Measurements from ENCODE around the gene FGFRL1.

The FGFRL1 gene

DNA sequence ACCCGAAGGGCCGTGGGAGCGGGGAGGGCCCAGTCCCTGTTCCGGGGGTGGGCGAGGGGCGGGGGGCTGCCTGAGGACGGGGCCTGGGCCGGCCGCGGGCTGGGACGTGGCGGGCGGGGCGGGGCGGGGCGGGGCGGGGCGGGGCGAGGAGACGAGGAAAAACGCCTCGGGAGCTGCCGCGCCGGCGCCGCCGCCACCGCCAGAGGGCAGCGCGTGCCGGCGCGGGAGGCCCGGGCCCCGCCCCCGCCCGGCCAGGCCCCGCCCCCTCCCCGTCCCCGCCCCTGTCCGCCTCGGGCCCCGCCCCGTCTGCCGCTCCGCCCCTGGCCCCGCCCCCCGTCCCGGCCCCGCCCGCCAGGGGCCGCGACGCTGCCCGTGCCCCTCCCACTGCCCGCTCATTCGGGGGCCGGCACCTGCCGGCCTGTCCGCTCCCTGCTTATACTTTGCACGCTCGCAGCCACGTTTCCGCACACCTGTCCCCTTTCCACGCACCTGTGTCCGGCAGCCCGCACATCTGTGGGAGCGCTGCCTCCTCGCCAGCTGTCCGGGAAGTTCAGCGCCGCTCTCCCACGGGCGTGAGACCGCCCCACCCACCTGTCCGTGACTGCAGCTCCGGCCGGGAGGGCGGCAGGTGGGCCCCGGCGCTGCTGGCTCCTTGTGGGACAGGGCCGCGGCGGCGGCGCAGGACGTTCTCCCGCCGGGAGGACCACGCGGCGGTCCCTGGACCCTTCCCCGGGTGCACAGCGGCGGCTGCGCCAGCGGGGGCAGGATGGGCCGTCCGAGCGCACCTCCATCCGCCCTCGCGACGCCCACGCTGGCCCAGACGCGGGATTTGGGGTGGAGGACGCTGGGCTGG lies 1.7 kb upstream of the FGFRL1 start:
- peak; percentile 68 for DNase-seq

- DNase-seq: peak; percentile 69
Observed at GRCh38 chr4:1010395-1011021, 918 bp upstream of the FGFRL1 start.

DNA sequence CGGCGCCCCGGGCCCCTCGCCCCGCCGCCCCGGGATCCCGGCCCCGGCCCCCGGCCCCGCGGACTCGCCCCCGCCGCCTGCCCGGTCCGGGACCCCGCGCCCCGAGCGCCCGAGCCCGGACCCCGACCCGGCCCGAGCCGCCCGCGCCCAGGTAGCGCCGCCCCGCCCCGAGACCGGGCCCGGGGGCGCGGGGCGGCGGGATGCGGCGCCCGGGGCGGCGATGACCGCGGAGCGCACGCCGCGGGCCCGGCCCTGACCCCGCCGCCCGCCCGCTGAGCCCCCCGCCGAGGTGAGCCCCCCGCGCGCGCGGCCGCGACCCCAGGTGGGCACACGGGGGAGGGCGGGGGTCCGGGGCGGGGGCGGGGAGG lies 224 bp downstream of the FGFRL1 start:
- no peak for DNase-seq

GRCh38 chr4:1012034-1012739 lies 761 bp downstream of the FGFRL1 start:
- peak; percentile 13 for DNase-seq

- DNase-seq: no peak
Observed at GRCh38 chr4:1013225-1014073, 2.0 kb downstream of the FGFRL1 start.

GRCh38 chr4:1014291-1015167 lies 3.1 kb downstream of the FGFRL1 start:
- no peak for DNase-seq

DNA sequence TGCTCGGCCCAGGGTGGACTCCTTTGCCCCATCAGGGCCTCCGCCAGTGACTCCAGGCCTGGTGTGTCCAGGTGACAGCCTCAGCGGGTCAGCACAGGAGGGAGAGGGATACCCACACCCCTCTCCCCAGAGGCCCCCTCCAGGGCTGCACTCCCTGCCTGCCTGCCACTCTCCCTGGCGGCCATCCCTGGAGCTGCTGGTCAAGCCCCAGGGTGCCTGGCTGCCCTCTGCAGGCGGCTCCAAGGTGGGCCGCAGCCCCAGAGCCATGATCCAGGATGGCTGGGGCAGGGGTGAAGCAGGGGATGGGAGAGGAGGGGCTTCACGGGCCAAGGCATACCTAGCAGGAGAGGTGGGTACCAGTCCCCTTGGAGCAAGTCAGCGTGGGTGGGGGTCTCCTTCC lies 3.8 kb downstream of the FGFRL1 start:
- DNase-seq: no peak

DNA sequence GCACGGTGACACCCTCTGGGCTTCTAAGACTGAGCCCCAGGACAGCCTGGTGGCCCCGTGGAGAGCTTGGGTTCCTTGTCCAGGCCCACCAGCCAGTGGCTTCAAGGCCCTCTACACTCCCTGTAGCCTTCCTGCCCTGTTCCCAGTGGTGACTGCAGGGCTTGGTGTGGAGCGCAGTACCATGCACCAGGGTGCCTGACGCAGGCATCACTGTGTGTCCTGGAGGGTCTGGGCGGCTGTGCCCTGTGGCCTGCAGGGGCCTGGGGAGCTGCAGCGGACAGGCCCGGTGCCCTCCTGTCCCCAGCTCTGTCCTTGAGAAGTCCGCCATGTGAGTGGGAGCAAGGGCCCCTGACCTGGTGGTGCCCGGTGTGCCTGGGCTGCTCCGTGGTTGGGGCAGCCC lies 4.3 kb downstream of the FGFRL1 start:
- DNase-seq: no peak

- DNase-seq: no peak
Observed at GRCh38 chr4:1017211-1017610, 5.8 kb downstream of the FGFRL1 start.

GRCh38 chr4:1017706-1018105 lies 6.3 kb downstream of the FGFRL1 start:
- DNase-seq: no peak

DNA sequence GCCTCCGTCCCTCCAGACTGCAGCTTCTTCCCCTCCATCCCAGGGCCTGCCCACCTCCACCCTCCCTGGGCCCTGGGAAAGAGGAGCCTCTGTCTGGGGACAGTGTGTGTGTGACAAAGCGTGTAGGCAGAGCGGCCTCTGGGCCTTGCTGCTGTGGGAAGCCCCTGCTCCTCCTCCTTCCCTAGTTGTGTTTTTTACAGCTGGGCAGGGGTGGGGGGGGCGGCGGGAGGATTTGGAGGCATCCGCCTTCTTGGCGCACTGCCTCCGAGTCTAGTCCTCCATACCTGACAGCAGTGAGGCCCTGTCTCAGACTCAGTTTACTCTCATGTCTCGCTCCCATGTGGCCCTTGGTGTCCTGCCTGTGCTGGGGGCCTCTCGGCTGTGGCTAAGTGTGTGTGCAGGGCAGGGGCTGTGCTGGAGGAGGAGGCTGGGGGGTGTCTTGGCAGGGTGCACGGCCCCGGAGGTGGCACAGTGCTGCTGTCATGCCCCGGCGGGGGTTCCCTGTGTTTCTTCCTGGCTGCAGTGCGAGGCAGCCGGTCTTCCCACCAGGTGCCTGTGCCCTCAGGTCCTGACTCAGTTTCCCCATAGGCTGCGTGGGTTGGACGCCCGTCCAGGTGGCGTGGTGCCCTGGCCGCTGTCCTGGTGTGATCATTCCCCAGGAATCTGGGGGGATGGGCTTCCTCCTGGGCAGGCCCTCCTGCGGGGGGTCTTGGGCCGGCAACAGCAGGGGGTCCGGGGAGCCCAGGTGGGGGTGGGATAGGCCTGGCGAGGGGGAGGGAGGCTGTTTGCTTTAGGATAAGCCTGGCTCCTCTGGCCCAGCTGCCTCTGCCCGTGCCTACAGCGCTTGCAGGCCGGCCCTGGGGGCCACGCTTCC lies 7.0 kb downstream of the FGFRL1 start:
- no peak for DNase-seq

- no peak for DNase-seq
Observed at GRCh38 chr4:1019320-1019719, 7.9 kb downstream of the FGFRL1 start.

DNA sequence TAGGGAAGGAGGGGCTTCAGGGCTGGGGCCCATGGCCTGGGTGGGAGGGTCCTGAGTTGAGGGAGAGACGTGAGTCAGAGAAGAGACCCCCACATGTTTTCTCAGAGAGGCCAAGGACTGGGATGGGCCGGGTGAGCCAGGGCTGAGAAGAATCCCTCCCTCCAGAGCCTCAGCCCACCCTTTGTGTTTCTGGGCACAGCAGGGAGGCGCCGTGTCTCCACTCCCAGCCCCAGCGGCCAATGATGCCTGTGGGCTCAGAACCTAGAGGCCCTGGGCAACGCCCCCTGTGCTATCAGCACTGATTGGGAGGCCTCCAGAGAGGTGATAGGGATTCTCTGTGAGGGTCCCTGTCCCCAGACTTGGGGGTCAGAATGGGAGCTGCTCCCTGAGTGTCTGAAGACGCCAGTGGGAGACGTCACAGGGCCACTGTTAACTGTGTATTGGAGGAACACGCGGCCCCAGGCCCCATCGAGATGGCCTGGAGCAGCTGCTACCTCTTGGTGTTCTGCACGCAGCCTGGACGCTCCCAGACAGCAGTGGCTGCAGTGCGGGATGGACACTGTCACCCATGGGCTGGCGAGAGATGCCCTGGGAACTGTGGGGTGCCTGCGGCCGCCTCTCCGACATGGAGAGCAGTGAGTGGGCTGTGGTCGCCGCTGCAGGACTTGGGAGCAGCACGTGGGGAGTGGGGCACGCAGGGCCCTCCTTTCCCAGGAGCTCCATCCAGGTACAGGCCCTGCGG lies 8.5 kb downstream of the FGFRL1 start:
- DNase-seq: no peak

DNA sequence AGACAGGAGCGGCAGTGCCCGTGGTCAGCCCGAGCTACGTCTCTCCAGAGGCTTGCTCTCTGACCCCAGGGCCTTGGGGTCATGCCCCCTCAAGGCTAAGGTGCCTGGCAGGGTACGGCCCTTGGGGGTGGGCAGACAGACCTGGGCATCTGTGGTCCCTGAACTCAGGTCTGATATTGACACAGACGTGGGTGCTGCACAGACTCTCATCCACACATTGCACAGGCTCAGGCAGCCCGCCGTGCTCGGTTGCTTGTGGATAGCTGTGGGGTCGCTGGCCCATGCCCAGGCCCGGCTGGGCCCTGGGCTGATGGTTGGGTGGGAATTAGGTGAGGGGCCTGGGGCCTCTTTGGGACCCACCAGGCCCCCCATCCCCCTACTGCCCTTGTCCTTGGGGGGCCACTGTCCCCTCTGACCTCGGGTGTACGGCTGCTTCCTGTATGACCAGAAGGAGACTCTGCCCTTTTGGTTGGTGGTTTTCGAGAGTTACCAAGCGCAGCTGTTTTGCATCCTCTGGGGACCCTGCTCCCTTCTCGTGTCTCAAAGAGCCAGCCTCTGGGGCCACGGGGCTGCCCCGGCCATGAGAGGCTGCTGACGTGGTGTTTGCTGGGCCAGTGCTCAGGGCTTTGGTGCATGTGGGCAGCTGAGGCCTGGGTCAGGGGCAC lies 10.1 kb downstream of the FGFRL1 start:
- DNase-seq: no peak

GRCh38 chr4:1022051-1022738 lies 10.8 kb downstream of the FGFRL1 start:
- no peak for DNase-seq

DNA sequence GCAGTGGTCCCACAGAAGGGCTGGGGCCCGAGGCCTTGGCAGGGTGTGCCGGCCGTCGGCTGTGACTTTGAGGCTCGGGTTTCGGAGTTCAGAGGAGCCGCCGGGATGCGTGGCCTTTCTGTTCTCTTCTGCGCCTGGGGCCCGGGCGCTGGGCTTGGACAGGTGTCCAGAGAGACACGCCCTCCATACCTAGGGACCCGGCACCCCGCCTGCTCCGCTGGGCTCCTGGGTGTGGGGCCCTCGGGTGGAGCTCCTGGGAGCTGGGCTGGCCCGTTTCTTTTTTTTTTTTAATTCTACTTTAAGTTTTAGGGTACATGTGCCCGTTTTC lies 11.3 kb downstream of the FGFRL1 start:
- no peak for DNase-seq

- DNase-seq: no peak
Observed at GRCh38 chr4:1023075-1023640, 11.7 kb downstream of the FGFRL1 start.

- no peak for DNase-seq
Observed at GRCh38 chr4:1023895-1024740, 12.7 kb downstream of the FGFRL1 start.

All from activated effector memory CD4-positive, alpha-beta T cell treated with Interleukin-2 at 50 U/mL for 16 hours (primary cell).